Stimulated activated CD8-positive, alpha-beta memory T cell treated with anti-CD3 and anti-CD28 coated beads, Interleukin-2, amount 100 ng/mL, for 1 hour (primary cell): ENCODE results near the gene COTL1.
A peak's percentile ranks its signal among the peaks of the same experiment; 100 is the strongest.
"Not testable (repeated sequence)": the region's sequence is repeated elsewhere in the genome, so short reads cannot be mapped to it uniquely, and the experiment has no call there.

Experiments used
- DNase-seq, 2 donors: peaks; one replicate each; pipeline ENCODE4 v3.0.0-alpha.2; 2020; ENCODE audit warnings: low read depth in 2 of 2

COTL1 gene

GRCh38 chr16:84569382-84569987 lies 48.4 kb downstream of the COTL1 start:
- DNase-seq, result no peak

GRCh38 chr16:84568066-84568465 lies 49.8 kb downstream of the COTL1 start:
- DNase-seq, result no peak

- DNase-seq, result no peak
These were observed 50.5 kb downstream of the COTL1 start for GRCh38 chr16:84567286-84567962.

GRCh38 chr16:84566545-84567257 lies 51.2 kb downstream of the COTL1 start:
- no peak for DNase-seq

GRCh38 chr16:84565669-84566495 lies 52.0 kb downstream of the COTL1 start:
- no peak for DNase-seq

- no peak for DNase-seq
These were observed 54.0 kb downstream of the COTL1 start for GRCh38 chr16:84563786-84564420.

- no peak for DNase-seq
These were observed 54.7 kb downstream of the COTL1 start for GRCh38 chr16:84563064-84563715.

- DNase-seq, result no peak
These were observed 55.6 kb downstream of the COTL1 start for GRCh38 chr16:84562174-84562815.

GRCh38 chr16:84561291-84561690 lies 56.6 kb downstream of the COTL1 start:
- DNase-seq, result no peak

GRCh38 chr16:84560269-84560668 lies 57.6 kb downstream of the COTL1 start:
- no peak for DNase-seq

- DNase-seq, result no peak
These were observed 58.5 kb downstream of the COTL1 start for GRCh38 chr16:84559311-84559932.

- DNase-seq, result not testable (repeated sequence)
These were observed 59.0 kb downstream of the COTL1 start for GRCh38 chr16:84558850-84559249.

- no peak for DNase-seq
These were observed 60.4 kb downstream of the COTL1 start for GRCh38 chr16:84557504-84557903.

- no peak for DNase-seq
These were observed 60.8 kb downstream of the COTL1 start for GRCh38 chr16:84557059-84557458.

GRCh38 chr16:84555418-84556196 lies 62.3 kb downstream of the COTL1 start:
- DNase-seq, result no peak

- DNase-seq, result no peak
These were observed 63.1 kb downstream of the COTL1 start for GRCh38 chr16:84554627-84555328.

GRCh38 chr16:84553873-84554399 lies 63.9 kb downstream of the COTL1 start:
- DNase-seq, result peak in 1 of 2 donors; percentile 14

- no peak for DNase-seq
These were observed 65.7 kb downstream of the COTL1 start for GRCh38 chr16:84552135-84552534.
